Measurements from ENCODE around the gene TBC1D1.

GRCh38 chr4:37991623-37992410 lies 100.9 kb downstream of the TBC1D1 start:
- TF ChIP-seq CTCF (IDR thresholded peaks at IDR 0.05; ENCODE audit: poor library complexity, severe bottlenecking) (no peak), TAF1 (IDR thresholded peaks at IDR 0.05; ENCODE audit: low read depth) (no peak), RAD21 (conservative IDR thresholded peaks at IDR 0.05) (no peak), EZH2 (IDR thresholded peaks at IDR 0.05; ENCODE audit: borderline replicate concordance, insufficient read depth, low read length, poor library complexity, severe bottlenecking) (no peak)

All from neural cell (in vitro differentiated cells).